Endothelial cell of umbilical vein (primary cell): Measurements from ENCODE around the gene SYNE1.

Experiments
- CTCF ChIP-seq, 2 donors: IDR thresholded peaks; 1 replicate in 1 of 2; 2 replicates in 1 of 2; pipeline ENCODE4 v1.5.1; 2011; ENCODE audit warnings: low read length in 2 of 2, mild to moderate bottlenecking in 2 of 2, moderate library complexity in 2 of 2, control low read depth in 1 of 2, inconsistent platforms in 1 of 2, low read depth in 1 of 2; ENCODE audit not compliant: insufficient read depth in 1 of 2; ENCODE audit errors: extremely low read depth in 1 of 2
- FOS ChIP-seq: IDR thresholded peaks from 2 replicates; pipeline ENCODE4 v1.6.1; 2011; ENCODE audit warnings: mild to moderate bottlenecking, low read length, moderate library complexity, borderline replicate concordance; ENCODE audit not compliant: insufficient read depth
- POLR2A ChIP-seq: IDR thresholded peaks from 2 replicates; pipeline ENCODE4 v1.6.1; 2012; ENCODE audit warnings: low read depth, mild to moderate bottlenecking, control low read depth, low read length
- POLR2AphosphoS5 ChIP-seq: IDR thresholded peaks from 2 replicates; pipeline ENCODE4 v1.6.1; 2012; ENCODE audit warnings: low read depth, mild to moderate bottlenecking, control low read depth, low read length, moderate library complexity; ENCODE audit not compliant: insufficient read depth

- TF ChIP-seq CTCF (IDR thresholded peaks at IDR 0.05; ENCODE audit: extremely low read depth in 1 of 2, insufficient read depth in 1 of 2, low read depth in 1 of 2, low read length in 2 of 2), result no peak
- TF ChIP-seq POLR2AphosphoS5, result no peak
- TF ChIP-seq POLR2A, result no peak
- no peak for TF ChIP-seq FOS
Observed at GRCh38 chr6:152246554-152247337, 390.4 kb downstream of the SYNE1 start.
